GM19238 (cell line): ENCODE results near the gene HAUS3.

ENCODE experiments used
- DNase-seq: peaks from one replicate; pipeline ENCODE4 v3.0.0; 2011; ENCODE audit warnings: low spot score; ENCODE audit not compliant: insufficient read length

HAUS3 gene, protein sequence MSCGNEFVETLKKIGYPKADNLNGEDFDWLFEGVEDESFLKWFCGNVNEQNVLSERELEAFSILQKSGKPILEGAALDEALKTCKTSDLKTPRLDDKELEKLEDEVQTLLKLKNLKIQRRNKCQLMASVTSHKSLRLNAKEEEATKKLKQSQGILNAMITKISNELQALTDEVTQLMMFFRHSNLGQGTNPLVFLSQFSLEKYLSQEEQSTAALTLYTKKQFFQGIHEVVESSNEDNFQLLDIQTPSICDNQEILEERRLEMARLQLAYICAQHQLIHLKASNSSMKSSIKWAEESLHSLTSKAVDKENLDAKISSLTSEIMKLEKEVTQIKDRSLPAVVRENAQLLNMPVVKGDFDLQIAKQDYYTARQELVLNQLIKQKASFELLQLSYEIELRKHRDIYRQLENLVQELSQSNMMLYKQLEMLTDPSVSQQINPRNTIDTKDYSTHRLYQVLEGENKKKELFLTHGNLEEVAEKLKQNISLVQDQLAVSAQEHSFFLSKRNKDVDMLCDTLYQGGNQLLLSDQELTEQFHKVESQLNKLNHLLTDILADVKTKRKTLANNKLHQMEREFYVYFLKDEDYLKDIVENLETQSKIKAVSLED

DNA sequence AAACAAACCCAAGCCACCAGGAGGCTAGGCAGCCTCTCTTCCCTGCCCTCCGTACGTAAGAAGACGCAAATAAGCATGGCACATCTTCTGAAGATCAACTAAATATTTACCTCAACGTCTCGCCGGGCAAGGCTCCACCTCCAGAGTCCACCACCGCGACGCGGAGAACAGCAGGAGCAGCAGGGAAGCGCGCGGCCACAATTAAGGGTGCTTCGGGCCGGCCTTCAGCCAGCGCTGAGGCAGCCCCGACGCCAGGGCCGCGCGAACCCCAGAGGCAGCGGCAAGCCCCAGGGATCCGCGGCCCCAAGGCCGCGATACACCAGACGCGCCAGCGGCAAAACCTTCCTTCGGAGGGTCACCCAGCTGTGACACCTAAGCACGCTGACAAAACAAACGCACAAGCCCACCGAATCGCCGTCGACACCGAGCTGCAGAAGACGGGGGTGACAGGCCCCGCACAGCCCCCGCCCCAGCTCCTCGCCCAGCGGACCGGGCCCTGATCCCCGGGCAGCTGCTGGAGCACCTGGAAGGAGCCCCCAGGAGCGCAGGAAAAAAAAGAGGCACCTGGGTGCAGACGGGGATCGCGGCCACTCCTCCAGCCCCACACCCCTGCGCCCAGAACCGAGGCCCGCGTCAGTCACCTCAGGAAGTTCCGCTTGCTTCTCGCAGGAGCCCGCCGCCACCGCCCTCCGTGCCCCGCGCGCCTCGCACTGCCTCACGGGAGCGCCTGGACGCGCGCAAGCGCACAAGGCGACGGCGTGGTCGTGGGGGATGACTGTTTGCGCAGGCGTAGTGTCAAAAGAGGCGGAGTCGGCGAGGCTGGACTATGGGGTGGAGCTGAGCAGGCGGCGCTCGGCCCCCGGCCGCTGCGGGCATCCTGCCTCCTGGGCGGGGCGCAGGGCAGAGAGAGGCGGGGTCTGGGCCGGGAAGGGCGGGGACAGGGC, at the start of gene HAUS3, which contains the start of gene POLN:
TSS of gene HAUS3 (minus strand) at position 712 of the 944 bp plus-strand sequence. CDS start 1,175 bp downstream, outside the sequence.
TSS of gene POLN (minus strand) at position 712 of the 944 bp plus-strand sequence. CDS start 12,890 bp downstream, outside the sequence.
- DNase-seq: peak; percentile 98

DNA sequence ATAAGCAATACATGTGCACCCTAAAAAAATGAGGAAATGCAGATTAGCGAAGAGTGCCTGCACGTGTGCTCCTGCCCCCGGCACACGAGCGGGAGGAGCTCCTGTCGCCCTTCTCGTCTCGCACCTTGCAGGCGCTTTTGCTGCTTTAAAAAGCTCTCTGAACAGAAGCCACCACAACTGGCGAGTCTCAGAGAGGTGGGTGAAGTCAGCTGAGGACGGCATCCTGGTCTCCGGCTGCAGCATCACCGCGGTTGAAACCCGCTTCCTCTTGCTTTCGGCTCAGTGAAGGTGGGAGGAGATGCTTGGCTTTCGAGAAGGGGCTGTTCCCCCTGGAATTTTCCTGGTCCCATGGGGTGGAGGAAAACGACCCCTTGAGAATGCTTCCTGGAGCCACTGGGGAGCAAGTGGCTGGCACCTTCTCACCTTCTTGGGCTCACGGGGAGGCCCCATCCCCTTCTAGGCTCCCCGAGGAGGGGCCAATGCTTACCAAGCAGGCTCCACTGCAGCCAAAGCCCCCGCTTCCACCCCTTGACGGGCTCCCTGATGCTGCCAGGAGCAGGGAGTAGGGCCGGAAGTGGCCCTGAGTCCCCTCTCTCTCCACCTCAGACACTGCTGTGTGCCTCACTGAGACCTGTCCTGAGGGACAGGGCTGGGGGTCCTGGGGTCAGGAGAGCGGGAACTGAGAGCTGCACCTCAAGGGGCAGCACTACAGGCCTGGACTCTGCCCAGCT, 49.2 kb upstream of the HAUS3 start:
- peak; percentile 38 for DNase-seq

DNA sequence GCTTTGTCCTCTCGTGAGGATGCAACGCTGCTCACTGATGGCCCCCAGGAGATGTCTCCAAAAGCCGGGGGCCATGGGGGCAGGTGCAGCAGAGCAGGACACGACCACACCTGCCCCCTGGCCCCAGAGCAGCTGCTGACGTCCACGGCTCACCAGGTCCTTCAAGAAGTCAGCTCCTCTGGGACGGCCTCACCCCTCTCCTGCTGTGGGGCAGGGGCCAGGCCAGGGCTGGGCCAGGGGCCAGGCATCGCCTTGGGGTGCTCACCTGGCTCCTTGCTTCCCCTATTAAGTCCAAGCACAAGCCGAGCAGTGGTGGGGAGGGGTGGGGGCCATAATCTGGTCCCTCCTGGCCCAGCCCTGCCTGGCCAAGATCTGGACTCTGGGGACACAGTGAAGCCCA, 48.6 kb upstream of the HAUS3 start:
- no peak for DNase-seq

DNA sequence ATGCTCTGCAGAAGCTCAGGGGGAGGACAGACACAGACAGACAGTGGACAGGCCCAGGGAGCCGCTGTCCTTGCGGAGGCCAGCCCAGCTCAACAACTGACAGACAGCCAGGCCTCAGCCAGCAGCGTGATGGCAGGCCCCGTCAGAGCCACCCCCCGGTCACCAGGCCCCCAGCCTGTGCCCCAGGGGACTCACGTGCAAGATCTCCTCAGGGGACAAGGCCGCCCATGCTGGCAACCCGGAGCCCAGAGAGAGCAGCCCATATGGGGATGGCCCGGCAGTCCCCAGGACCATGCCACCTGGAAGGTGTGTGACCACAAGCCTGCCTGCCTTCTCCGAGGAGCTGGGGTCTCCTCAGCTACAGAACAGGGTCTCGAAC, 48.0 kb upstream of the HAUS3 start:
- DNase-seq: no peak

DNA sequence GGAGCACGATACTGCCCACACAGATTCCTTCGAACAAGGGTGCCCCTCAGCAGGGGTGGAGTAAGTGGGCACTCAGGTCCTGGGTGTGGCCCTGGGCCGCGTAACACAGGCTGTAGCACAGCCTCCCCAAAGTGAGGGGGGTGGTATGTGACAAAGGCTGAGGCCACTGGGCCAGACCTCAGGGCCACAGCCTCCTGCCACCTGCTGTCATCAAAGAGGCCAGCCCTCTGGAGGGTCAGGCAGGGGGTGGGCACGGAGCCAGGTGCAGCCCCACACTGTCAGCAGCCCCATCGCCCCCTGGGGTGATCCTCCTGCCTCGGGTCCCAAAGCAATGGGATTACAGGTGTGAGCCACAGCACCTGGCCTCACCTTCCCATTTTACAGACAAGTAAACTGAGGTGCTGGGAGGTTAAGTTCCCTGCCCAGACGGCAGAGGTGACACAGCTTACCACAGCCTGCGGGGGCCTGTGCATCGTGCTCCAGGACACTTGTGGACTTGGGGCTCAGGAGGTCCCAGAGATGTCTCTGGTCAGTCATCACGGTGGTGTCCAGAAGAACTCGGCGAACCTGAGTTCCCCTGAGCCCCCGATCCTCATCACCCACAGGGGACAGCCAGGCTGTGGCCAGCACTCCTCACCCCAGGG, 47.5 kb upstream of the HAUS3 start:
- DNase-seq: no peak

DNA sequence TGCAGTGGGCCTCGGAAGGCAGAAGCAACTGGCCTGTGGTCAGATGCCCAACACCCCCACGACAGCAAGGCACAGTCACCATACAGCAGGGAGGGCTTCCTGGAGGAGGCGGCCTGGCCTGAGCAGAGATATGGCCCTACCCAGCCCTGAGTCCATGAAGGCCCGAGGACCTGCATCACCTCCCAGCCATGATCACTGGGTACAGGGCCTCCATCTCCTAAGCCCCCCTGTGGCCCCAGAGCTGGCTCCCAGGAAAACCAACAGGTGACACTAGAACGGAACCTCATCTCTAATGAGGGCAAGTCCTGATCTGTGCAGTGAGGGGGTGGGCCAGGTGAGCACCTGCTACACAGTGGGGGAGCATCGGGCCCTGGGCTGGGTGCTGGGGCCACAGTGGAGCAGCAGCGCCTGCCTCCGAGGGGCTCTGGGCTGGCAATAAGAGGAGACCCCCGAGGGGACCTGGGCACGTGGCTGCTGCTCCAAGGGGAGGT, 46.2 kb upstream of the HAUS3 start:
- no peak for DNase-seq

DNA sequence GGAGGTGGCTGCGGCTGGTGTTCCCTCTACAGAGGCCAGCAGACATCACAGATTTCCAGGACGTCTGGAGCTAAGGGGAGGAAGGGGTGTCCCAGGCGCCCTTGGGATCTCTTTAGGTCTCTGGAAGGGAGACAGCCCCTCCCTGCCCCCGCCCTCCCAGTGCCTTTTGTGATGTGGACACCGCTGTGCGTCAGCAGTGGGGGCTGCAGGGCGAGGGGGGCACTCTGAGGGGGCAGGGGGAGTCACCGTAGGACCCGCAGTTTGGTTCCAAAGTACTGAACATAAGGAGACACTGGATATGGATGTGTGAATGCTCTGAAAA, 45.6 kb upstream of the HAUS3 start:
- DNase-seq: no peak

DNA sequence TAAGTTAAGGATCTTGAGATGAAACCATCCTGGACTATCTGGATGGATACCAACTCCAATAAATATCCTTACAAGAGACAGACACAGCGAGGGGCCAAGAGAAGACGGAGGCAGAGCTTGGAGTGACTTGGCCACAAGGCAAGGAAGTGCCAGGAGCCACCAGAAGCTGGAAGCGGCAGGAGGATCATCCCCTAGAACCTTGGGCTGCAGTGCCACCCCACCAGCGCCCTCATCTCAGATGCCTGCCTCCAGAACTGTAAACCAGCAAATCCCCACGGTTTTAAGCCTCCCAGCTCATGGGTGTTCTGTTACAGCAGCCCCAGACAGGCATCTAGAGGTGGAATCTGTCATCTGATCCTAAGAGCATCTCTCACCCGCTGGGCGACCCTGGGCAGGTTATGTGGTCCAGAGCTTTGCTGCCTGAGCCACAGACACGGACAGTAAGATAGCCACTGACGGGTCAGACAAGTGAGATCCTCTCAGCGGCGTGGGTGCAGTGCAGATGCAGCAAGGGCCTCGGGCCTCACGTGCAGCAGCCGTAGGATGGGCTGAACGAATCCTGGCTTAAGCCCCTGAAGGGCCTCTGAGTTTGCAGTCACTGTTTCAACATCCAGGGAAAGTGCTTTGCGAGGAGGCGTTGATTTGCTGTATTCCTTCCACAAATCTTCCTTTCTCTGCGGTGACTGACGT, 45.1 kb upstream of the HAUS3 start:
- DNase-seq: no peak

DNA sequence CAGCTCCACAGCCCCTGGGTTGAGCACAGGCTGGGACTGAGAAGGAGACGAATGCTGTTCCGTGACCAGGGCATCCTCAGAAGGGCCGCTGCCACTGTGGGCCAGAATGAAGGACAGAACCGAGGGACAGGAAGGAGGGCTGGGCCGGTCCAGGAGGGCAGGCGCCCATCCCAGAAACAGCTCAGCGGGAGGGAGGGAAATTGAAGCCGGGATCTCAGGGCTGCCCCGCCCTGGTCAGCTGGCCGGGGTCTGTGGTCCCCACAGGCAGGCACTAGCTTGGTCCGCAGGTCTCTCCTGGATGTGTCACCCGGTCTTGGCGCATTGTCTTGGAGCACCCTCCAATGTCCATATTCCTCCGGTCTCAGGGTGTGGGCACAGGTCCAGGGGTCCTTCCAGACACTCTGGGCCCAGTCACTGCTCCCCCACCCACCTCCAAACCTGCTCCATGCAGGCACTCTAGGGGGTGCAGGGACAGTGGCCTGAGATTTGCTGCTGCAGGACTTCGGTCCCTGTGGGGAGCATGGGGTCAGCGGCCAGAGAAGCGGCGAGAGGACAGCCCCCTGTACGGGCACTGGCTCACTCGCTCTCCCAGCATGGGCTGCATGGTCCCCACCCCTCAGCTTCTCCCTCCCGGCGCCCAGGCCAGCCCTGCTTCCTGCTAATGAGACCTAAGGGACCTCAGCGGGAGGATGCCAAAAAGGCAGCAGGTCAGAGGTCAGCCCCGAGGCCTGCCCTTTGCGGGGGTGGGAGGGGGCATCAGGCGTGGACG, 43.9 kb upstream of the HAUS3 start:
- no peak for DNase-seq

DNA sequence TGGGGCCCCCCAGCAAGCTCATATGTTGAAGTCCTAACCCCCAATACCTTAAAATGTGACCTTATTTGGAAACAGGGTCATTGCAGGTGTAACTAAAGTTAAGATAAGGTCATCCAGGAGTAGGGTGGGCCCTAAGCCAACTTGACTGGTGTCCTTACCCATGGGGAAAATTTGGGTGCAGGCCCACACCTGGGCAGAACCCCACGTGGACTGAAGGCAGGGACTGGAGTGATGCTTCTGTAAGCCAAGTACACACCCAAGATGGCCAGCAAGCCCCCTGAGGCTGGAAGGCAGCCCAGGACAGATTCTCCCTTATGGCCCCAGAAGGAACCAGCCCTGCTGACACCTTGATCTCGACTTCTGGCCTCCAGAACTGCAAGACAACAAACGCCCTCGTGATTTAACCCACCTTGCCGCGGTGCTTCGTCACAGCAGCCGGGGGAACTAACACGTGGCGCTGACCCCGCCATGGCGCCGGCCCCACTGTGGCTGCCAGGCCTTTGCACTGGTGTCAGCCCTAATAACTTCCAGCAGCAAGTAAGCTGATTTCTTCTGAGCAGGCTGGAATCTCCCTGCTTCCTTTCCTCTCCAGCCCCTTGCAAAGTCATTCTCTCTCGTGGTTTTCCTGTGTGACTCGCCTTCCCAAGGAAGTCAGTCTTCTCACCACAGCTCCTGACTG, 43.2 kb upstream of the HAUS3 start:
- DNase-seq: no peak

DNA sequence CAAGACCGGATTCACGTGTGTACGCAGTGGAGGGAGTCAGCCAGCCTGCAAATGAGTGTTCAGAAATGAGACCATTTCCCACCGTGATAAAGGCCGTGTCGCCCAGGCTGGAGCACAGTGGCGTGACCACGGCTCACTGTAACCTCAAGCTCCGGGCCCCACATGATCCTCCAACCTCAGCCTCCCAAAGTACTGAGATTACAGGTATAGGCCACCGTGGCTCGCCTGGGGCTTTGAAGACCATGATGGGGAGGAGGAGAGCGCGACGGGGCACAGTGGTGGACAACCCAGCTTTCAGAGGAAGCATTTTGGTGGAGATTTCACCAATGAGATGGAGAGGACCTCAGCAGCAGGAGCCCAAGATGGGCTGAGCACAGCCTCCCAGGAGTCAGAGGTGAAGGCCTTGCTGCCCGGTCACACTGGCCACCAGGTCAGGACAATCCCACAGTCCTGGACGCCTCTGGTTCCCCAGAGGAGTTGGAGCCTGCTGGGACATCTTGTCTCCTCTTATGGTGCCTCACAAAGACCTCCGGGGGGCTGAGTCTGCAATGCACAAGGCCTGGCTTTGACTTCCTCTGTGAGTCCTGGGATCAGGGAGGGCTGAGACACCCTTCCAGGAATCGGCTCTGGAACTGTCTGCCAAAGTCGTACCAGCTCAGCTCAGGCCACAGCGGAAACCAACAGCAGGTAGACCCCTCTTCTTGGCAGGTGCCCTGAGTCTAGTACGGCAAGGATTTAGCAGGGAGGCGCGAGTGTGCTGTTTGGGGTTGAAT, 42.4 kb upstream of the HAUS3 start:
- no peak for DNase-seq

DNA sequence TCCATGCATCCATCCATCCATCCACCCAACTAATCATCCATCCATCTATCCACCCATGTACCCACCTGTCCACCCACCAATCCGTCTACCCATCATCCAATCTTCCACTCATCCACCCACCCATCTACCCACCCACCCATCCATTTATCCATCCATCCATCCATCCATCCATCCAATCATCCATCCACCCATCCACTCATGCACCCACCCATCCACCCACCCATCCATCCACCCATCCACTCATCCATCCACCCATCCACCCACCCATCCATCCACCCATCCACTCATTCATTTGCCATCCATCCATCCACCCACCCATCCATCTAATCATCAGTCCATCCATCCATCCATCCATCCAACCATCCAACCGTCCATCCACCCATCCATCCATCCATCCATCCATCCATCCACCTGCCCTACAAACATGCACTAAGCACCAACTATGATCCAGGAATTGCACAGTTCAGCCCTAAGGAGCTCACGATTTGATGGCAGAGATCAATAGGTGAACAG, 41.3 kb upstream of the HAUS3 start:
- no peak for DNase-seq

DNA sequence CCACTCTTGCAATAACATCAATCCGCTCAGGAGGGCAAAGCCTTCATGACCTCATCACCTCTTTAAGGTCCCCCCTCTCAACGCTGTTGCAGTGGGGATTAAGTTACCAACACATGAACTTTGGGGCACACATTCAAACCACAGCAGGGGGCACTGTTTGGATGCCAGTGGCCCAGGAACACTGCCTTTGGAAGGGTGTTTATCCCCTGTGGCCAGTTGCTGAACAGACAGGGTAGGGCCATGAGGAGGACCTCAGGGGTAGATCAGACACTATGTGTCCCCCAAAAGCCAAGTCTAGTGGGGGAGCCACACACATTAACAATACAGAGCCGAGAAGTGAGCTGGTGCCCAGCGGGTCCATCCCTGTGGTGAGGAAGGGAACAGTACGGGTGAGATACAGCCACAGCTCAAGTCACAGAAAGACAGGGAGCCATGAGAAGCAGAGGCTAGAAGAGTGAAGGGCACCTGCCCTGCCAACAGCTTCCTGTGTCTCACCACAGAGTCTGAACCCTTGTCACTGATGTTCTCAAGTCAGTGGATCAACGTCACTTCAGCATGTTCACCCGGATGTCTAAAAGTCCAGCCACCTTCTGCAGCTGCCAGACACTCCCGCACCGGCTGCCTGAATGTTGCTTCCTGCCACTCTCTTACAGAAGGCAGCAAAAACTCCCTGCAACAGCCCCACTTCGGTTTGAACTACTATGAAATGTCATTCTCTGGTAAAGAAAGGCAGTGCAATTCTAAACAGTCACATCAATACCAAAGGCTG, 39.8 kb upstream of the HAUS3 start:
- DNase-seq: peak; percentile 83

DNA sequence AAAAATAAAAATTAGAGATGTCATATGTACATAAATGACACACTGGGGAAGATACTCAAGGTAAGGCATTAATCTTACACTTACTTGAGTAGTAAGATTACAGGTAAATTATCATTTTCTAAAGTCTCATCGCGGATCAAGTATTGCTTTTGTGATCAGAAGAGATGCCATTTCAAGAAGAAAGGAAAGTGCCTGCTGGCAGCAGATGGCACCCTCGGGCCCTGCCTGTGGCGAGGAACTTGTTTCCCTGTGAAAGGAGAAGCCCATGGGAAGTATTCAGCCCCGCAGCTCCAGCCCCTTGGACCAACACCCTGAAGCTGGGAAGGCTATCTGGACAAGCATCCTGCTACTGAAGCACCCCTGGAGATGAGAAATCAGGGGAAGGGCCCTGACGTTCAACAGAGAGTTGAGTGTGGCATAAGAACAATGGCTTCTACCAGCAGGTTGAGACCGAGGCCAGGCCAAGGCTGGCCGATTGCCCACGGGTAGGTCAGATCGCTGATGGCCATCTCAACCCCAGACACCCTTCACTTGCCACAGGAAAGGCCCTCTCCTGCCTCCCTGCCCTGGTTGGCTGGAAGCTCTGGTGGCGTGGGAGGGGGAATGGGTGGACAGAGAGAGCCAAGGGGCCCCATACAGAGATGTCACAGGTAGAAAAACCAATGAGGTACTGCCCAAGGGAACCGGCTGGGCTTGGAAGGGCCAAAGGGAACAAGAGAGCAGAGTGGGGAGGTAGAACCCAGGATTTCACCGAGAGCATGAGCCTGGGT, 38.8 kb upstream of the HAUS3 start:
- no peak for DNase-seq

DNA sequence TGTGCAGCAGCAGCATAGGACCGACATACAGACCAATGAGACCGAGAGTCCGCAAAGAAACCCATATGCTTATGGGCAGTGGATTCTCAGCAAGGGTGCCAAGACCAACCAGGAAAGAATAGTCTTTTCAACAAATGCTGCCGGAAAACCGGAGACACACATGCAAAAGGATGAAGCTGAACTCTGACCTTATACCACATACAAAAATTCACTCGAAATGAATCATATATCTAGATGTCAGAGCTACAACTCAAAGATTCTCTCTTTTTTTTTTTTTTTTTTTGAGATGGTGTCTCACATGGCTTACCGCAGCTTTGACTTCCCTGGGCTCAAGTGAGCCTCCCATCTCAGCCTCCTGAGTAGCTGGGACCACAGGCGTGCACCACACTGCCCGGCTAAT, 36.0 kb upstream of the HAUS3 start:
- no peak for DNase-seq
